ENCODE measurements around the gene C11orf54. TPM values are rescaled to one million over a fixed set of nuclear protein-coding genes. Genes with fewer than 3 reads are reported as not detected.

The C11orf54 gene
- total and polyA plus RNA-seq, 2 experiments from 2014 or later: 23.5 to 28.8 TPM

GRCh38 chr11:93728792-93729128 is 12.7 kb upstream of the C11orf54 start:
- no peak overlapping the region for H3K27ac ChIP-seq
- TF ChIP-seq, protein P1, sequence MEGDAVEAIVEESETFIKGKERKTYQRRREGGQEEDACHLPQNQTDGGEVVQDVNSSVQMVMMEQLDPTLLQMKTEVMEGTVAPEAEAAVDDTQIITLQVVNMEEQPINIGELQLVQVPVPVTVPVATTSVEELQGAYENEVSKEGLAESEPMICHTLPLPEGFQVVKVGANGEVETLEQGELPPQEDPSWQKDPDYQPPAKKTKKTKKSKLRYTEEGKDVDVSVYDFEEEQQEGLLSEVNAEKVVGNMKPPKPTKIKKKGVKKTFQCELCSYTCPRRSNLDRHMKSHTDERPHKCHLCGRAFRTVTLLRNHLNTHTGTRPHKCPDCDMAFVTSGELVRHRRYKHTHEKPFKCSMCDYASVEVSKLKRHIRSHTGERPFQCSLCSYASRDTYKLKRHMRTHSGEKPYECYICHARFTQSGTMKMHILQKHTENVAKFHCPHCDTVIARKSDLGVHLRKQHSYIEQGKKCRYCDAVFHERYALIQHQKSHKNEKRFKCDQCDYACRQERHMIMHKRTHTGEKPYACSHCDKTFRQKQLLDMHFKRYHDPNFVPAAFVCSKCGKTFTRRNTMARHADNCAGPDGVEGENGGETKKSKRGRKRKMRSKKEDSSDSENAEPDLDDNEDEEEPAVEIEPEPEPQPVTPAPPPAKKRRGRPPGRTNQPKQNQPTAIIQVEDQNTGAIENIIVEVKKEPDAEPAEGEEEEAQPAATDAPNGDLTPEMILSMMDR (IDR thresholded peaks at IDR 0.05; ENCODE audit: low read depth, low read length): no peak
- no peaks in the 10 kb centered on the region for H3K4me1 ChIP-seq (ENCODE audit: low read depth)
- H3K36me3 ChIP-seq: peaks cover 91% of the 10 kb centered on the region
- H3K4me3 ChIP-seq: no peak overlapping the region
- no peak for DNase-seq (ENCODE audit: low read depth in 1 of 2, low spot score in 1 of 2)
- no peaks in the 10 kb centered on the region for H3K27me3 ChIP-seq
- H3K9me3 ChIP-seq (ENCODE audit: low read depth): no peaks in the 10 kb centered on the region

DNA sequence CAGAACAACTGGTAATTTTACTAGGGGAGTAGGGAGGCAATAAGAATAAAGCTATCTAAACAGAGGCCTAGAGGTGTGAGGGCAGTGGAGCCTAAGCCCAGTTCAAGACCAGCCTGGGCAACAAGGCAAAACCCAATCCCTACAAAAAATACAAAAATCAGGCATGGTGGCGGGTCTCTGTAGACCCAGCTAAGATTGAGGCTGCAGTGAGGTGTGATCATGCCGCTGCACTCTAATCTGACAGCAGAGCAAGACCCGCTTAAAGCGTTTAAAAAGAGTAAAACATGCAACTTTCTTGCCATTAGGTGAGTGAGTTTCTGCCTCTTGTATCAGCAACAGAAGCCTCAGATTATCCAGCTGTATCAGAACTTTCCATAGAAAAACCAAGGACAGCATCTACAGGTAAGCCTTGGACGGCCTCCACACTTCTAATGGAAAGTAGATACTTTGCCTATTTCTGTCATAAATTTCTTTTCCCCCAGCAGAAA is 12.3 kb upstream of the C11orf54 start:
- DNase-seq (ENCODE audit: low read depth in 1 of 2, low spot score in 1 of 2): no peak
- Histone ChIP-seq H3K4me1 (ENCODE audit: low read depth) (no peaks in the 10 kb centered on the region), H3K27ac (peak overlapping the region; percentile 2), H3K27me3 (no peaks in the 10 kb centered on the region), H3K4me3 (no peak overlapping the region), H3K9me3 (ENCODE audit: low read depth) (no peaks in the 10 kb centered on the region), H3K36me3 (peaks cover 93% of the 10 kb centered on the region)
- TF ChIP-seq, protein P1 (IDR thresholded peaks at IDR 0.05; ENCODE audit: low read depth, low read length): no peak

- no peaks in the 10 kb centered on the region for H3K4me1 ChIP-seq (ENCODE audit: low read depth)
- no peak for DNase-seq (ENCODE audit: low read depth in 1 of 2, low spot score in 1 of 2)
- H3K36me3 ChIP-seq: peaks cover 96% of the 10 kb centered on the region
- H3K27ac ChIP-seq: peak overlapping the region; percentile 43
- no peak overlapping the region for H3K4me3 ChIP-seq
- TF ChIP-seq, protein P1 (IDR thresholded peaks at IDR 0.05; ENCODE audit: low read depth, low read length): no peak
- H3K27me3 ChIP-seq: no peaks in the 10 kb centered on the region
- no peaks in the 10 kb centered on the region for H3K9me3 ChIP-seq (ENCODE audit: low read depth)
Measured at GRCh38 chr11:93730108-93731107, 11.1 kb upstream of the C11orf54 start.

DNA sequence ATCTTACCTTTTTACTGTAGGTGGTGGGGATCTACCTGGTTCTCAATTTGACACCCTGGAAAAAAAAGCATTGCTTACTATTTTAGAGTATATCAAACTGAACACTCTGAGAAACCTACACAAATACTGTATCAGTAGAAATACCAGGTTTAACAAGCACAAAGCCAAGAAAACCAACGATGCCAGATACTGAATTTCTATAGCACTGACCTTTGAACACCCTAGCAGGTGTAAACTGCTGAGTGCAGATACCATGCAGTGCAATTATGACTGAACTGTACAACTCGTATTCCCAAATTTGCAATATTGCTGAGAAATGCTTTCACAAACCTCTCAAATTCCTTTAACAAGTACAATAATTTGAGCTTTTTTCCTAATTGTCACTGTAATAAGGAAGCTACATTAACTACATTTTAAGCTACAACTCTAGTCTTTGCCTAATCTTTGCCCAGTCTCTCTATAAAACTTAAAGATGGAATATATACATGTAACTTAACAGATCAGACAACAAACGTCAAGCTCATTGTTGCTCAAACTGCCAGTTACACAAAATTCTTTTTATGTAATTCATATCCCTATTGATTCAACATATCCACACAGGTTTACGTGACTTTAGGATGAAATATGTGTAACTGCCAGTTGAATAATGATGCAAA is 9.1 kb upstream of the C11orf54 start:
- no peak for DNase-seq (ENCODE audit: low read depth in 1 of 2, low spot score in 1 of 2)
- H3K9me3 ChIP-seq (ENCODE audit: low read depth): no peaks in the 10 kb centered on the region
- no peaks in the 10 kb centered on the region for H3K27me3 ChIP-seq
- TF ChIP-seq, protein P1 (IDR thresholded peaks at IDR 0.05; ENCODE audit: low read depth, low read length): no peak
- no peak overlapping the region for H3K27ac ChIP-seq
- H3K36me3 ChIP-seq: peaks cover 97% of the 10 kb centered on the region
- no peak overlapping the region for H3K4me3 ChIP-seq
- H3K4me1 ChIP-seq (ENCODE audit: low read depth): no peaks in the 10 kb centered on the region

DNA sequence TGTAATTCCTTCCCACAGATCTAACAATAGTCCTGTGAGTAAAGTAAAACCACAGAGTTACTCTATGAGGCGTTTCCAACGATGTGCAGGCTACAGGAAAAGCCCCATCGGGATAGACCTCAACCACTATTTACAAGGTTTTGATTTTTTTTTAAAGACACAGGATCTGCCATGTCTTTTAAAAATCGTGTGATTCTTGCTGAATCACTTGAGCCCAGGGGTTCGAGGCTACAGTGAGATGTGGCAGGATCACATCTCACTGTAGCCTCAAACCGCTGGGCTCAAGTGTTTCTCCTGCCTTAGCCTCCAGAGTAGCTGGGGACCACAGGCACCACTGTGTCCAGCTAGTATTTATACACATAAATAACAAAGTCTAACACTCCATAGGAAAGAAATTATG is 8.0 kb upstream of the C11orf54 start:
- Histone ChIP-seq H3K9me3 (ENCODE audit: low read depth) (no peaks in the 10 kb centered on the region), H3K27me3 (no peaks in the 10 kb centered on the region), H3K4me1 (ENCODE audit: low read depth) (peaks cover under 1% of the 10 kb centered on the region), H3K4me3 (no peak overlapping the region), H3K27ac (peak overlapping the region; percentile 5), H3K36me3 (peaks cover 97% of the 10 kb centered on the region)
- no peak for DNase-seq (ENCODE audit: low read depth in 1 of 2, low spot score in 1 of 2)
- TF ChIP-seq, protein P1 (IDR thresholded peaks at IDR 0.05; ENCODE audit: low read depth, low read length): no peak
